ENCODE data around the gene TGFB2.

Gene TGFB2

DNA sequence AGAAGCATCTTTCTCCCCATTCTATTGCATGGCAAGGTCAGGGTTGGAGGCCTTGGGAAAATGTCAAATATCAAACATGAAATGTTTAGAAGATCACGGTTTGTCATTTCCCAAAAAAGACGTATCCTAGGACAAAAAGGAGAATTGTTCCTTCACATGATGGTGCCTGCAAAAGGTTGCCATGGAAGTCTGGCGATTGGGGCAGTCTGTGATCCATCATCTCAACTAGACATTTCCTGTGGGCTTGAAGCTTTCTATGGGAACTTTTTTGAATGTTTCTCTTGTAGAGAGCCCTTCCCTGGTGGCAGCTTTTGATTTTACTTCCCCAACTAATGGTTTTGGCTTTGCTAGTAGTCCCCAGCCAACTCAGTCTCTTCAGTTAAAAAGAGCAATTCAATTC, 106.3 kb downstream of the TGFB2 start:
- POLR2A ChIA-PET (ENCODE audit: low non-redundant PET): no interaction called here
- CTCF ChIA-PET: interaction anchor here (0.6 kb wide), 1 partner anchor 164 kb away, joined by 3 read pairs; no protein-coding TSS in a partner anchor
- H3K27ac ChIP-seq: no peak overlapping the region
- TF ChIP-seq, protein P1, sequence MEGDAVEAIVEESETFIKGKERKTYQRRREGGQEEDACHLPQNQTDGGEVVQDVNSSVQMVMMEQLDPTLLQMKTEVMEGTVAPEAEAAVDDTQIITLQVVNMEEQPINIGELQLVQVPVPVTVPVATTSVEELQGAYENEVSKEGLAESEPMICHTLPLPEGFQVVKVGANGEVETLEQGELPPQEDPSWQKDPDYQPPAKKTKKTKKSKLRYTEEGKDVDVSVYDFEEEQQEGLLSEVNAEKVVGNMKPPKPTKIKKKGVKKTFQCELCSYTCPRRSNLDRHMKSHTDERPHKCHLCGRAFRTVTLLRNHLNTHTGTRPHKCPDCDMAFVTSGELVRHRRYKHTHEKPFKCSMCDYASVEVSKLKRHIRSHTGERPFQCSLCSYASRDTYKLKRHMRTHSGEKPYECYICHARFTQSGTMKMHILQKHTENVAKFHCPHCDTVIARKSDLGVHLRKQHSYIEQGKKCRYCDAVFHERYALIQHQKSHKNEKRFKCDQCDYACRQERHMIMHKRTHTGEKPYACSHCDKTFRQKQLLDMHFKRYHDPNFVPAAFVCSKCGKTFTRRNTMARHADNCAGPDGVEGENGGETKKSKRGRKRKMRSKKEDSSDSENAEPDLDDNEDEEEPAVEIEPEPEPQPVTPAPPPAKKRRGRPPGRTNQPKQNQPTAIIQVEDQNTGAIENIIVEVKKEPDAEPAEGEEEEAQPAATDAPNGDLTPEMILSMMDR (conservative IDR thresholded peaks at IDR 0.05; ENCODE audit: low read depth): no peak
- DNase-seq (ENCODE audit: low spot score): no peak

DNA sequence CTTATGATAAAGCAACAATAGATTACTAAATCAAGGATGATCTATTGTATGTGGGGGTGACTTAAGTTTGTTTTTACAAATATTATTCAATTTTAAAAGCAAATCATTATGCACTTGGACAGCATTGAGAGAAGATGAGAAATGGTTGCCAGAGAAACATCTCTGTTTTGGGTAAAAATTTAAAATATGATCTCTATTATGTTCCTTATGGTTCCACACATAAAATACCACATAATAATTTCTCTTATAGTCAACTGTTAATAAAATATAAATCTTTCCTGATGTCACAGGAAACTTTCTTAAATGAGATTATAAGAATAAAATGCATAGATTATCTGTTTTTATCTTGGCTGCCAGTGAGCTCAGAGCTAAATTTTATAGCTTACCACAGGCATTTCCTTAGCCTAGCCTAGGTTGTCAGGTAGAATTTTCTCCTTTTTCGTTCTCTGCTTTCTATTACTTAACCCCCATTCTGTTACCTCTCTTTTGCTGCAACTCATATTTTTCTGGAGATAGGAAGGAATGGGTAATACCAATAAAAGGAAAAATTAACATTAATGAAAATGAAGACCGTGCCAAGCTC, 109.7 kb downstream of the TGFB2 start:
- ChIA-PET CTCF (no interaction called here), POLR2A (ENCODE audit: low non-redundant PET) (interaction anchor here (0.6 kb wide), 1 partner anchor 14 kb away, joined by 3 read pairs; no protein-coding TSS in a partner anchor)
- no peak overlapping the region for H3K27ac ChIP-seq
- TF ChIP-seq, protein P1 (conservative IDR thresholded peaks at IDR 0.05; ENCODE audit: low read depth): no peak
- no peak for DNase-seq (ENCODE audit: low spot score)

DNA sequence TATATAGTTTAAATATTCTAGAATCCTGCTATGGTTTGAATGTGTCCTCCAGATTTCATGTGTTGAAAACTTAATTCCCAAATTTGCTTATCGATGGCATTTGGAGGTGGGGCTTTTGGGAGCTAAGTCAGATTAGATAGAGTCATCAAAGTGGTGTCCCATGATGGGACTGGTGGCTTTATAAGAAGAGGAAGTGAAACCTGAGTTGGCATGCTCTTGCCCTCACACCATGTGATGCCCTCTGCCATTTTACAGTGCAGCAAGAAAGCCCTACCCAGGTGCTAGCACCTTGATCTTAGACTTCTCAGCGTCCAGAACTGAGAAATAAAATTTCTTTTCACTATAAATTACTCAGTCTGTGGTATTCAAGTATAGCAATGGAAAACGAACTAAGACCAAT, 111.3 kb downstream of the TGFB2 start:
- no peak overlapping the region for H3K27ac ChIP-seq
- no peak for DNase-seq (ENCODE audit: low spot score)
- TF ChIP-seq, protein P1 (conservative IDR thresholded peaks at IDR 0.05; ENCODE audit: low read depth): no peak
- CTCF ChIA-PET: interaction anchor here (0.7 kb wide), 1 partner anchor 122 kb away, joined by 3 read pairs; no protein-coding TSS in a partner anchor
- POLR2A ChIA-PET (ENCODE audit: low non-redundant PET): no interaction called here

DNA sequence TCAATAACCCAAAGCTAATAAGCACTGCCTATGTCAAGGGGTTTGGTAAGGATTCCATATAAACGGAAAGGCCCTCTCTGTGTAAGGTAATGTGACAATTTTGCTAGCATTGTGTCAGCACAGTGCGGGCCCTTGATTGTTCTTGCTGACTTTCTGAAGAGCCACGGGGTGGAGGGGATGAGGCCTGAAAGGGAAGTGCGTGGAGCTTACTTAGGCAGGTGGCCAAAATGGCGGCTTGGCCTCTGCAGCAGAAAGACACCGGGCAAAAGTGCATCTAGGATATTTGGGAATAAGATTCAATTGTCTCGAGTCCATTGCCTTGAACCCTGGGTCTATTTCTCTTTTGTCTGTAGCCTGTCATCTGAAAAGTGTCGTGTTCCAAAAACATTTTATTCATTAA, 114.3 kb downstream of the TGFB2 start:
- ChIA-PET POLR2A (ENCODE audit: low non-redundant PET) (no interaction called here), CTCF (no interaction called here)
- peak overlapping the region; percentile 75 for H3K27ac ChIP-seq
- DNase-seq (ENCODE audit: low spot score): no peak
- TF ChIP-seq, protein P1 (conservative IDR thresholded peaks at IDR 0.05; ENCODE audit: low read depth): no peak

DNA sequence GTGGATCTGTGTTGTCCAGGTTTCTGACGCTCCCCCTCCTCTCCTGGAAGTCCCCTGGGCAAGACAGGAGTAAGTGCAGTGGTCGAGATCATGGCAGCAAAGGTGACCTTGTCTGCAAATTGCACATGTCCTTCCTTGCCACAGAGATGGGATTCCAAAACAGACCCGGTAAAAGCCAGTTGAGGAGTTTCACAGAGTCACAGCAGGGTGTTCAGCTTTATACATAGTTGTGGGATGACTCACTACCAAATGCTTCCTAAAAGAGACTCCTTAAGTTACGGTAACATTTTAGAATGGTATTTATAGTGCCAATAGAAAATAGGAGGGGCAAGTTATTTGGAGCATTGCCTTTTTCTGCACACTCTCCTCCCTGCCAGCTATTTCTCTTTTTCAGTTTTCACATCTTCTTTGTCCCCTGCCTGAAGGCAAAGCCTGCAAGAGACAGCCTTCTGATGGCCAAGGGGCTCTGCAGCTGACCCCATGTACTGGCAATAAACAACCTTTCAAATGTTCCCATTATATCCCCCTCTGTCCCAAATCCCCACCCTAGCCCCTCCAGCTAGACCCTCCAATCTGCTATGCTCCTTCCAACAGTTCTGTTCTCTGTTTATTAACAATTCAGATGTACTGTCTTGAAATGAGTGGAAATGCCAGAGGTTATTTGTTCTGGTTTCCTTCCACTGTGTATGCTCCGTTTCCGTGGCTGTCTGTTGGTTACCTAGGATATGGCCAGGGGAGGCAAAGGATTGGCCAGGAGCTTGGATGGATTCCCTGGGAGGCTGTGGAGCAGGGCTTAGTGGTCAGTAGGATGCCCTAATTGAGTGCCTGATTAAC, 115.0 kb downstream of the TGFB2 start:
- ChIA-PET CTCF (no interaction called here), POLR2A (ENCODE audit: low non-redundant PET) (no interaction called here)
- peak overlapping the region; percentile 75 for H3K27ac ChIP-seq
- TF ChIP-seq, protein P1 (conservative IDR thresholded peaks at IDR 0.05; ENCODE audit: low read depth): no peak
- peak; percentile 90 for DNase-seq (ENCODE audit: low spot score)

DNA sequence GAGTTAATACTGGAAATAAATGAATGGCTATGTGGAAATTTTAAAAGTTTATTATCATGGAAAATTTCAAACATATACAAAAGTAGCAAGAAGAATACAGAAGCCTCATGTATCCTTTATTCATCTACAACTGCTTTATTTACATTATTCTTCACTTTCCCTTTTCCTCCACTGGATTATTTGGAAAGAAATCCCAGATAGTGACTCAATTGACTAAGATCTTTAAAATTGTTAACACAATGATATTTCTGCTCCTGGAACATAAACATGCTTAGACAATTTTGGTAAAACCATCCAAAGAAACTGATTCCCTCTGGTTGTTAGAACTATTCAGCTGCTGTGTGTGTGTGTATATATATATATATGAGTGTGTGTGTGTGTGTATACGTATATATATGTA, 116.2 kb downstream of the TGFB2 start:
- ChIA-PET POLR2A (ENCODE audit: low non-redundant PET) (no interaction called here), CTCF (interaction anchor here (0.5 to 0.6 kb wide), 2 partner anchors 16 to 731 kb away, joined by 3 read pairs; no protein-coding TSS in a partner anchor)
- no peak overlapping the region for H3K27ac ChIP-seq
- DNase-seq (ENCODE audit: low spot score): no peak
- TF ChIP-seq, protein P1 (conservative IDR thresholded peaks at IDR 0.05; ENCODE audit: low read depth): no peak
